ENCODE results near the gene RBM10.

DNA sequence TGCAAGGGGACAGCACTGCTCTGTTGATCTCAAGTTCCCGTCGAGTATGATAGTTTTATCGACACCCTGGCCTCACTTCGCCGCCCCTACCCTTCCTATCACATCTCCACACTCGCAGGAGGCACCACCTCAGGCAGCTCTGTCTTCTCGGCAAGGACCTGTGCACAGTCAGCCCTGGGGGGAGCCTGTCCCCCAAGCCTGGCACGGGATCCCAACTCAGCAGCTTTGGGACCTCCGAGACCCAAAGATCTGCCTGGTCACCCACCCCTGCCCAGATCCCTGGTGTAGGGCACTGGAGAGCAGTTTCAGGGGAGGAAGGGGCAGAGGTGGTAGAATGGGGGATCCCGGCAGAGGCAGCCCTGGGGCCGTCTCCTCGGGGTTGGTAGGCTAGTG lies 30.6 kb downstream of the RBM10 start:
- TF ChIP-seq, protein P1, sequence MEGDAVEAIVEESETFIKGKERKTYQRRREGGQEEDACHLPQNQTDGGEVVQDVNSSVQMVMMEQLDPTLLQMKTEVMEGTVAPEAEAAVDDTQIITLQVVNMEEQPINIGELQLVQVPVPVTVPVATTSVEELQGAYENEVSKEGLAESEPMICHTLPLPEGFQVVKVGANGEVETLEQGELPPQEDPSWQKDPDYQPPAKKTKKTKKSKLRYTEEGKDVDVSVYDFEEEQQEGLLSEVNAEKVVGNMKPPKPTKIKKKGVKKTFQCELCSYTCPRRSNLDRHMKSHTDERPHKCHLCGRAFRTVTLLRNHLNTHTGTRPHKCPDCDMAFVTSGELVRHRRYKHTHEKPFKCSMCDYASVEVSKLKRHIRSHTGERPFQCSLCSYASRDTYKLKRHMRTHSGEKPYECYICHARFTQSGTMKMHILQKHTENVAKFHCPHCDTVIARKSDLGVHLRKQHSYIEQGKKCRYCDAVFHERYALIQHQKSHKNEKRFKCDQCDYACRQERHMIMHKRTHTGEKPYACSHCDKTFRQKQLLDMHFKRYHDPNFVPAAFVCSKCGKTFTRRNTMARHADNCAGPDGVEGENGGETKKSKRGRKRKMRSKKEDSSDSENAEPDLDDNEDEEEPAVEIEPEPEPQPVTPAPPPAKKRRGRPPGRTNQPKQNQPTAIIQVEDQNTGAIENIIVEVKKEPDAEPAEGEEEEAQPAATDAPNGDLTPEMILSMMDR (IDR thresholded peaks at IDR 0.05) = no peak
- no peak for TF ChIP-seq EZH2 (IDR thresholded peaks at IDR 0.05; ENCODE audit: borderline replicate concordance, insufficient read depth, low read depth, low read length, poor library complexity, severe bottlenecking)
